Breast epithelium (tissue), 3 donors: ENCODE data around the gene RTTN.

ENCODE experiments used
- POLR2A ChIP-seq: fragments of 450-650 bp; IDR thresholded peaks from one replicate; pipeline ENCODE4 v1.6.1; 2016; ENCODE audit warnings: antibody characterized with exemption, mild to moderate bottlenecking, moderate library complexity
- POLR2AphosphoS5 ChIP-seq, 3 donors: sonication (generic); formaldehyde crosslinking; IDR thresholded peaks; one replicate each; pipeline ENCODE4 v1.6.1; 2017; ENCODE audit warnings: antibody characterized with exemption in 3 of 3
- TF ChIP-seq, protein P1 (sequence below), 3 donors: fragments of 450-650 bp; IDR thresholded peaks; one replicate each; pipeline ENCODE4 v1.5.1; 2016 to 2017; ENCODE audit warnings: antibody characterized with exemption in 3 of 3, mild to moderate bottlenecking in 3 of 3, moderate library complexity in 3 of 3

DNA sequence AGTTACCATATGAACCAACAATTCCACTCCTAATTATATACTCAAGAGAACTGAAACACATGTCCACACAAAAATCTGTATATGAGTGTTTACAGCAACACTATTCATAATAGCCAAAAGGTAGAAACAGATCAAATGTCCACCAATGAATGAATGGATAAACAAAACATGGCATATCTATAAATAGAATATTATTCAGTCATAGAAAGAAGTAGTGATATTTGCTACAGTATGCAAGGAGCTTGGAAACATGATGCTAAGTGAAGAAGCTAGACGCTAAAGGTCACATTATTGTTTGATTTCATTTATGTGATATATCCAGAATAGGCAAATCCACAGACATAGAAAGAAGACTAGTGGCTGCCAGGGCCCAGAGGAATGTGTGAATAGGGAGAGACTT lies 92.0 kb downstream of the RTTN start:
- TF ChIP-seq, protein P1, sequence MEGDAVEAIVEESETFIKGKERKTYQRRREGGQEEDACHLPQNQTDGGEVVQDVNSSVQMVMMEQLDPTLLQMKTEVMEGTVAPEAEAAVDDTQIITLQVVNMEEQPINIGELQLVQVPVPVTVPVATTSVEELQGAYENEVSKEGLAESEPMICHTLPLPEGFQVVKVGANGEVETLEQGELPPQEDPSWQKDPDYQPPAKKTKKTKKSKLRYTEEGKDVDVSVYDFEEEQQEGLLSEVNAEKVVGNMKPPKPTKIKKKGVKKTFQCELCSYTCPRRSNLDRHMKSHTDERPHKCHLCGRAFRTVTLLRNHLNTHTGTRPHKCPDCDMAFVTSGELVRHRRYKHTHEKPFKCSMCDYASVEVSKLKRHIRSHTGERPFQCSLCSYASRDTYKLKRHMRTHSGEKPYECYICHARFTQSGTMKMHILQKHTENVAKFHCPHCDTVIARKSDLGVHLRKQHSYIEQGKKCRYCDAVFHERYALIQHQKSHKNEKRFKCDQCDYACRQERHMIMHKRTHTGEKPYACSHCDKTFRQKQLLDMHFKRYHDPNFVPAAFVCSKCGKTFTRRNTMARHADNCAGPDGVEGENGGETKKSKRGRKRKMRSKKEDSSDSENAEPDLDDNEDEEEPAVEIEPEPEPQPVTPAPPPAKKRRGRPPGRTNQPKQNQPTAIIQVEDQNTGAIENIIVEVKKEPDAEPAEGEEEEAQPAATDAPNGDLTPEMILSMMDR (IDR thresholded peaks at IDR 0.05) = no peak
- TF ChIP-seq POLR2A (no peak), POLR2AphosphoS5 (IDR thresholded peaks at IDR 0.05) (no peak)
